Stimulated activated CD8-positive, alpha-beta memory T cell treated with anti-CD3 and anti-CD28 coated beads, Interleukin-2, amount 100 ng/mL, for 1 hour (primary cell): ENCODE measurements around the gene NFYC.
A peak's percentile ranks its signal among the peaks of the same experiment; 100 is the strongest.
"Not testable (repeated sequence)": the region's sequence is repeated elsewhere in the genome, so short reads cannot be mapped to it uniquely, and the experiment has no call there.

Experiments
- DNase-seq, 2 donors: peaks; one replicate each; pipeline ENCODE4 v3.0.0-alpha.2; 2020; ENCODE audit warnings: low read depth in 2 of 2

Gene NFYC

GRCh38 chr1:40665335-40666171 lies 26.0 kb upstream of the NFYC start, which contains the start of gene RIMS3:
Gene RIMS3, minus strand, starts transcription at chr1:40665682. Its CDS starts 23,757 bp downstream, at chr1:40641925.
- DNase-seq: peak; percentile 67 to 72

- DNase-seq: peak; percentile 65 to 74
Observed at GRCh38 chr1:40668769-40669525, 22.6 kb upstream of the NFYC start.

- no peak for DNase-seq
Observed at GRCh38 chr1:40673452-40673851, 18.1 kb upstream of the NFYC start.

GRCh38 chr1:40676501-40676900 lies 15.0 kb upstream of the NFYC start:
- DNase-seq: no peak

GRCh38 chr1:40679165-40679953 lies 12.1 kb upstream of the NFYC start:
- no peak for DNase-seq

GRCh38 chr1:40684669-40685068 lies 6.8 kb upstream of the NFYC start:
- DNase-seq: no peak

- DNase-seq: no peak
Observed at GRCh38 chr1:40687059-40687458, 4.4 kb upstream of the NFYC start.

- no peak for DNase-seq
Observed at GRCh38 chr1:40687661-40688060, 3.8 kb upstream of the NFYC start.

- DNase-seq: no peak
Observed at GRCh38 chr1:40689737-40690136, 1.8 kb upstream of the NFYC start.

- no peak for DNase-seq
Observed at GRCh38 chr1:40690771-40691537, 550 bp upstream of the NFYC start.

GRCh38 chr1:40692429-40692895 lies 958 bp downstream of the NFYC start:
- no peak for DNase-seq

GRCh38 chr1:40693425-40693824 lies 1.9 kb downstream of the NFYC start:
- DNase-seq: no peak

- no peak for DNase-seq
Observed at GRCh38 chr1:40694353-40694874, 2.9 kb downstream of the NFYC start.

- DNase-seq: no peak
Observed at GRCh38 chr1:40696294-40696693, 4.8 kb downstream of the NFYC start.

GRCh38 chr1:40697436-40697835 lies 5.9 kb downstream of the NFYC start:
- DNase-seq: no peak

- no peak for DNase-seq
Observed at GRCh38 chr1:40699787-40700186, 8.3 kb downstream of the NFYC start.

GRCh38 chr1:40701684-40702083 lies 10.2 kb downstream of the NFYC start:
- no peak for DNase-seq

GRCh38 chr1:40702810-40703209 lies 11.3 kb downstream of the NFYC start:
- not testable (repeated sequence) for DNase-seq

- DNase-seq: no peak
Observed at GRCh38 chr1:40703316-40703715, 11.8 kb downstream of the NFYC start.

- no peak for DNase-seq
Observed at GRCh38 chr1:40704817-40705733, 13.6 kb downstream of the NFYC start.
